Gastrocnemius medialis (tissue), 4 donors: Measurements from ENCODE around the gene RPAP3. TPM values are rescaled to one million over a fixed set of nuclear protein-coding genes. Genes with fewer than 3 reads are reported as not detected.
A peak's percentile ranks its signal among the peaks of the same experiment; 100 is the strongest.

Source experiments
- ATAC-seq, 2 donors: fragments of 150-250 bp; one replicate each; pipeline ENCODE4 v1.9.1; 2016
- DNase-seq, 2 donors: peaks; one replicate each; pipeline ENCODE4 v3.0.0-alpha.2; 2019
- H3K27ac ChIP-seq, 4 donors: fragments of 200-600 bp; sonication (generic); 1 replicate in 1 of 4; 2 replicates in 3 of 4; pipeline ENCODE4 v1.5.1; 2016 to 2018; ENCODE audit warnings: mild to moderate bottlenecking in 2 of 4, moderate library complexity in 1 of 4
- H3K27me3 ChIP-seq, 3 donors: fragments of 200-600 bp; sonication (generic) in 2 of 3; 1 replicate in 1 of 3; 2 replicates in 2 of 3; pipeline versions ENCODE4 v1.5.1 to v1.6.0; 2016 to 2019; ENCODE audit warnings: mild to moderate bottlenecking in 1 of 3, moderate library complexity in 1 of 3
- H3K36me3 ChIP-seq, 2 donors: fragments of 200-600 bp; sonication (generic) in 1 of 2; one replicate each; pipeline ENCODE4 v1.5.1; 2017 to 2018
- H3K4me1 ChIP-seq, 2 donors: fragments of 200-600 bp; sonication (generic) in 1 of 2; one replicate each; pipeline ENCODE4 v1.5.1; 2016 to 2017; ENCODE audit warnings: mild to moderate bottlenecking in 2 of 2
- H3K4me3 ChIP-seq, 4 donors: fragments of 200-600 bp; sonication (generic) in 3 of 4; 1 replicate in 1 of 4; 2 replicates in 3 of 4; pipeline ENCODE4 v1.5.1; 2016 to 2019; ENCODE audit warnings: mild to moderate bottlenecking in 2 of 4
- H3K9me3 ChIP-seq, 3 donors: fragments of 200-600 bp; sonication (generic) in 2 of 3; 1 replicate in 1 of 3; 2 replicates in 2 of 3; pipeline ENCODE4 v1.5.1; 2016 to 2019
- POLR2A ChIP-seq, 2 donors: fragments of 450-650 bp; IDR thresholded peaks; one replicate each; pipeline ENCODE4 v1.6.1; 2017; ENCODE audit warnings: antibody characterized with exemption in 2 of 2, mild to moderate bottlenecking in 2 of 2, moderate library complexity in 2 of 2
- in situ Hi-C, 4 donors: fragments of 200-750 bp; cut with MboI; loops; one replicate each; pipeline versions ENCODE4 v1.15.0 to v1.8.0; 2017; ENCODE audit warnings: low sequenced_read_pairs in 4 of 4
- intact Hi-C: fragments of 100-400 bp; cut with DNase I; formaldehyde crosslinking; loops from one replicate; pipeline ENCODE4 v1.15.1; 2023; ENCODE audit warnings: low total_unique reads
- total RNA-seq, 4 donors: library from RNA; depleted of rRNA; stranded (reverse); fragments of >200 nt; gene quantifications; one replicate each; pipeline versions ENCODE4 v1.1.0 to v1.2.3, GENCODE V29; 2016
- TF ChIP-seq, protein P1 (sequence below), 5 experiments: fragments of 450-650 bp in 3 of 5; fragments of 200-600 bp in 2 of 5; sonication (generic) in 2 of 5; IDR thresholded peaks in 4 of 5; conservative IDR thresholded peaks in 1 of 5; 1 replicate in 4 of 5; 2 replicates in 1 of 5; pipeline ENCODE4 v1.5.1; 2016 to 2019; ENCODE audit warnings: antibody characterized with exemption in 5 of 5, mild to moderate bottlenecking in 3 of 5, moderate library complexity in 3 of 5

RPAP3 gene
- total RNA-seq, 4 donors from 2014 or later: 15.1 to 24.8 (median 20.5) TPM

GRCh38 chr12:47737936-47738594 lies 32.2 kb upstream of the RPAP3 start:
- intact Hi-C loops: loop anchor here (1.0 kb wide), 1 partner anchor 21 kb away; no protein-coding TSS in a partner anchor
- ATAC-seq (no peak), DNase-seq (no peak)
- H3K27me3 ChIP-seq: no peaks in the 10 kb centered on the region
- H3K4me1 ChIP-seq: peaks cover 47 to 57% of the 10 kb centered on the region in 2 donors
- no peaks in the 10 kb centered on the region for H3K9me3 ChIP-seq
- in situ Hi-C loops: loop anchor here in 2 of 4 donors (25.0 kb wide), 1 partner anchor 99 kb away; no protein-coding TSS in a partner anchor
- TF ChIP-seq, protein P1, sequence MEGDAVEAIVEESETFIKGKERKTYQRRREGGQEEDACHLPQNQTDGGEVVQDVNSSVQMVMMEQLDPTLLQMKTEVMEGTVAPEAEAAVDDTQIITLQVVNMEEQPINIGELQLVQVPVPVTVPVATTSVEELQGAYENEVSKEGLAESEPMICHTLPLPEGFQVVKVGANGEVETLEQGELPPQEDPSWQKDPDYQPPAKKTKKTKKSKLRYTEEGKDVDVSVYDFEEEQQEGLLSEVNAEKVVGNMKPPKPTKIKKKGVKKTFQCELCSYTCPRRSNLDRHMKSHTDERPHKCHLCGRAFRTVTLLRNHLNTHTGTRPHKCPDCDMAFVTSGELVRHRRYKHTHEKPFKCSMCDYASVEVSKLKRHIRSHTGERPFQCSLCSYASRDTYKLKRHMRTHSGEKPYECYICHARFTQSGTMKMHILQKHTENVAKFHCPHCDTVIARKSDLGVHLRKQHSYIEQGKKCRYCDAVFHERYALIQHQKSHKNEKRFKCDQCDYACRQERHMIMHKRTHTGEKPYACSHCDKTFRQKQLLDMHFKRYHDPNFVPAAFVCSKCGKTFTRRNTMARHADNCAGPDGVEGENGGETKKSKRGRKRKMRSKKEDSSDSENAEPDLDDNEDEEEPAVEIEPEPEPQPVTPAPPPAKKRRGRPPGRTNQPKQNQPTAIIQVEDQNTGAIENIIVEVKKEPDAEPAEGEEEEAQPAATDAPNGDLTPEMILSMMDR (IDR thresholded peaks at IDR 0.05 in 4 of 5, conservative IDR thresholded peaks at IDR 0.05 in 1 of 5): no peak
- TF ChIP-seq POLR2A (IDR thresholded peaks at IDR 0.05): no peak
- H3K27ac ChIP-seq: peak overlapping the region; percentile 61 to 79 (median 64)
- H3K4me3 ChIP-seq: no peak overlapping the region
- H3K36me3 ChIP-seq: no peaks in the 10 kb centered on the region

DNA sequence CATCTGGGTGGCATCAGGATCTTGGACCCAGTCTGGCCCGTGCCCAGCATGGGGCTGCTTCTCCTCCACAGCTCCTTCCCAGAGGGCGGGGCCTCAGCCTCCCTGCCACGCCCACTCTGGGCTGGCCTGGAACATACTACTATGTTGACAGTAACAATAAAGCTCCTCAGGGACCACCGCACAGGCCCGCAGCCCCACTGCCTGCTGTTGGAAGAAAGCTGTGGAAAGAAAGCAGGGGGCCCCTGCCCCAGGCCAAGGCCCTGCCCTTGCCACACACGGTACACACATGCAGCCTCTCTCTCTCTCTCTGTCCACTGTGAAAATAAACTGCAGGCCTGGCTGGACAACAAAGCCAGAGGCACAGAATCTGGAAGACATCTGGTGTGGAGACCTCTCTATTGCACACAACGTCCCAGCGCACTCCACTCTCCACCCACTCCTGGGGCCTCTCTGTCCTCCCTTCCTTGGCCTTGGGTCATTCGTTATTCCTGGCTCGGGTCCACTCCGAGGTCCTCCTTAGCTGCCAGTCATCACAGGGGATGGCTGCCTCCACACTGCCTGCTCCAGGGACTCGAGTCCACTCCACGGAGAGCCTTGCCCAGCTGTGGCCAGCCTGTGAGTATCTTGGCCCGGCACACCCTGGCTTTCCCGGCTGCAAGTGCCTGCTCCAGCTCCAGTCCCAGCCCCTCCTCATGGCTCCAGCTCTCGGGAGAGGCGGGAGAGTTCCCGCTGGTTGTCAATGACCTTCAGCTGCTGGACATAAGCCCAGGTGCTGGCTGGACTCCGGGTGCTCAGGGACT lies 31.2 kb upstream of the RPAP3 start:
- TF ChIP-seq, protein P1 (IDR thresholded peaks at IDR 0.05 in 4 of 5, conservative IDR thresholded peaks at IDR 0.05 in 1 of 5): no peak
- TF ChIP-seq POLR2A (IDR thresholded peaks at IDR 0.05): no peak
- no peaks in the 10 kb centered on the region for H3K27me3 ChIP-seq
- in situ Hi-C loops: loop anchor here in 2 of 4 donors (25.0 kb wide), 1 partner anchor 100 kb away; no protein-coding TSS in a partner anchor
- H3K4me1 ChIP-seq: peaks cover 47 to 57% of the 10 kb centered on the region in 2 donors
- peak overlapping the region; percentile 61 to 79 (median 64) for H3K27ac ChIP-seq
- H3K4me3 ChIP-seq: peak overlapping the region in 3 of 4 donors; percentile 10 to 16 (median 13)
- intact Hi-C loops: loop anchor here (1.0 kb wide), 1 partner anchor 20 kb away; no protein-coding TSS in a partner anchor
- no peaks in the 10 kb centered on the region for H3K36me3 ChIP-seq
- peak; percentile 51 to 82 for DNase-seq
- ATAC-seq: peak; percentile 67 to 74
- H3K9me3 ChIP-seq: no peaks in the 10 kb centered on the region

GRCh38 chr12:47736216-47736615 lies 30.4 kb upstream of the RPAP3 start:
- Histone ChIP-seq H3K4me1 (peaks cover 50 to 54% of the 10 kb centered on the region in 2 donors), H3K4me3 (no peak overlapping the region), H3K27ac (peak overlapping the region; percentile 61 to 79 (median 64)), H3K9me3 (no peaks in the 10 kb centered on the region), H3K36me3 (no peaks in the 10 kb centered on the region), H3K27me3 (no peaks in the 10 kb centered on the region)
- ATAC-seq (no peak), DNase-seq (no peak)
- in situ Hi-C loops (loop anchor here in 2 of 4 donors (25.0 kb wide), 1 partner anchor 101 kb away; no protein-coding TSS in a partner anchor), intact Hi-C loops (no loop called here)
- TF ChIP-seq, protein P1 (IDR thresholded peaks at IDR 0.05 in 4 of 5, conservative IDR thresholded peaks at IDR 0.05 in 1 of 5): no peak
- no peak for TF ChIP-seq POLR2A (IDR thresholded peaks at IDR 0.05)

GRCh38 chr12:47735649-47736048 lies 29.8 kb upstream of the RPAP3 start:
- Histone ChIP-seq H3K4me3 (no peak overlapping the region), H3K9me3 (no peaks in the 10 kb centered on the region), H3K27me3 (no peaks in the 10 kb centered on the region), H3K36me3 (no peaks in the 10 kb centered on the region), H3K4me1 (peaks cover 49 to 52% of the 10 kb centered on the region in 2 donors), H3K27ac (peak overlapping the region; percentile 61 to 79 (median 64))
- in situ Hi-C loops (loop anchor here in 2 of 4 donors (25.0 kb wide), 1 partner anchor 102 kb away; no protein-coding TSS in a partner anchor), intact Hi-C loops (no loop called here)
- DNase-seq: no peak
- ATAC-seq: no peak
- TF ChIP-seq POLR2A (IDR thresholded peaks at IDR 0.05): no peak
- TF ChIP-seq, protein P1 (IDR thresholded peaks at IDR 0.05 in 4 of 5, conservative IDR thresholded peaks at IDR 0.05 in 1 of 5): no peak
